Stimulated activated naive CD4-positive, alpha-beta T cell (primary cell): ENCODE results near the gene SEMA6D.

Experiments
- DNase-seq, 6 experiments: peaks; one replicate each; lab custom pipeline; 2025; lab: John Stamatoyannopoulos, UW

The SEMA6D gene

DNA sequence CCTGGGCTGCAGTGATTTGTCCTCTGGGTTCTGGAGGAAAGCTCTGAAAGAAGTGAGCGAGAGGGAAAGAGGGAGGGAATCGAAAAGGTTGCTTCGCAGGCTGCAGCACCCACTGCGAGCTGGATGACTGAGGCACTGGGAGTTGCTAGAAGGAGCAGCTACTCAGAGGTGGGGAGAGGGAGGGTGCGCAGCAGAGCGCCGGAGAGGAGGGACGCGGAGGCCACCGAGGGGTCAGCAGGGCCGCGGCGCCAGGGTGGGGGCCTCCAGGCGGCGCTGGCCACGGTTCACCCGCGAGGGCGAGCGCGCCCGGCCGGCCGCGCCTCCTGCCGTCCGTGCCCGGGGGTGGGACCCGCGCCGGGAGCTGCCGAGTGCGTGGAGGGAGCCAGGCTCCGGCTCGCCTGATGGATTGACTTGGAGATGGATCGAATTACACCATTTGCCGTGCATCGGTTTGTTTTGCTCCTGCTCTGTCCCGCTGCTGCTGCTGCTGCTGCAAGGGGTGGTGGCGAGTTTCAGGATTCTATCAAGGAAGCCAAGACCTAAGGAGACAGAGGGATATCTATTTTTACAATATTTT is at the start of gene SEMA6D:
Gene SEMA6D, plus strand, starts transcription at position 470 of the 577 bp plus-strand sequence. CDS start 42,294 bp downstream, outside the sequence.
- DNase-seq, result no peak

DNA sequence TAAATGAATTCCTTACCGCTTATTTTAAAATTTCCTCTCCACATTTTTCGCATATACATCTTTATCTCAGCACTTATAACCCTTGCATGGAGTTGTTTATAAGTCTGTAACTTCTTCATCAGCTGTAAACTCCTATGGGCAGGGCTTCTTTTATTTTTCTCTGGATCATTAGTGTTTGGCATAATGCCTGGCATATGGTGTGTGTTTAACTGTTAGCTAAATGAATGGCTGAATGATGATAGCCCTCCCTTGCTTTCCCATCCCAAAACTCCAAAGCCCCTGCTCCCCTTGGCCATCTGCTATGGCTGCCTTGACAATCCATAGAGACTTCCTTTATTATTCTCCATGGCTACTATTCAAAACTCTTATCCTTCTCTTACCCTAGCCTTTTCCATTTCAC is 48.1 kb upstream of the SEMA6D start:
- no peak for DNase-seq

DNA sequence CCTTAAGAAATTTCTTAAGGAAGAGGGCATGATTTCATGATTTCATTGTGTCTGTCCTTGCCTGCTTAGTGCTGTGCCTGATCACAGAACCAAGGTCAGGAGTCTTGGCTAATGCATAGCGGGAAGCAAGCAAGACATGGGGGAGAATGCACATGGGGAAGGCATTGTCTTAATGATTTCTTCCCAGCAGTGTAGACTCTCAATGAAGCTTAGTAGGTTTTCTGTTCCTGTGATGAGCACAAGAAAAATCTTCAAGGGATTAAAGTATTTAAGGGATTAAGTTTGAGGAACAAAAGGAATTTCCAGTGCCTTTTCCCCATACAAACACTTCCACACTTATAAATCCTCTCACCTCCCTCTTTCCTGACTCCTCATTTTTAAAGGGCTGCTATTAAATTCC is 46.9 kb upstream of the SEMA6D start:
- no peak for DNase-seq

- no peak for DNase-seq
These were observed 44.0 kb upstream of the SEMA6D start for GRCh38 chr15:47673232-47673761.

DNA sequence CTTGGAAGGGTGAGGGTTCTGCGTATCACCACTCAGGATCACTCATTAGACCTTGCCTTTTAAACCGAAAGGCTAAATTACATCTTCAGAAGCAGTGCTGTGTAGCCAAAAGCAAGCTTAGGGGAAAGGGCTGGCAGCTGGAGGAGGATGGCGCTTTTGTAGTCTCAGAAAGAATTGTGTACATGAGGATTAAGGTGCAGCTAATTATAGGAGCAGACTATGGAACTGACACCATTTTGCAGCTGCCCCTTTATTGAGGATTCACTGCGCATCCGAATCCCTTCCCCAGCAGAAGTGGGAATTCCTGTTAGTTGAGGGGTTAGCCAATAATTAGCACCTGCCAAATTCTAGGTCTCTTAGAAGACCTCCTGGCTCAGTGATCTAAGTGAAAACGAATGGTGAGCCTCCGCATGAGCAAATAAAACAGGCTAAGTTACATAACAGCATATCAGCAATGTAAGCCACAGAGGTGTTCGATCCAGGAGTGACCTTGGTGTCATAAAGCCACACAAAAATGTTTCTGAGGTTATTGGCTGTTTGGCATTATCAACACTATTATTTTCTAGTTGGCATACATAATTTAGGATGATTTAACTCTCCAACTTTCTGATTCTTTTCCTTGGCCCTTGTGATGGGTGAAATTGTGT is 42.6 kb upstream of the SEMA6D start:
- no peak for DNase-seq

GRCh38 chr15:47675735-47676134 is 41.6 kb upstream of the SEMA6D start:
- DNase-seq, result no peak

DNA sequence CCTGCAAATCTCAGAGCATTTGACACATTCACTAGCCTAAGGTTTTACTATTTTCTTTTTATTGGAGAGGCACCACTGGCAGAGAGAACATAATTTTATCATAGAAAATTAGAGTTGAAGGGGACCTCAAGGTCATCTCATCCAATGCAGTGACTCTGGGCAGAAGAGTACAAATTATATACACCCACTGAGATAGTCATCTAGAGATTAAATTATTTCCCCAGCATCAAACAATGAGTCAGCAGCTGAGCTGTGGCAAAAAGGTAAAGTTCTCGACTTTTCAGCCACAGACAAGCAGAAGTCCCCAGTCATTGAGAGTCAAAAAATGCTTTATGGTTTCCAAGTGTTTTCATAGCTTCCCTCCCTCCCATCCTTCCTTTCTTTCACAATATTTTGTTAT is 39.3 kb upstream of the SEMA6D start:
- DNase-seq, result no peak

DNA sequence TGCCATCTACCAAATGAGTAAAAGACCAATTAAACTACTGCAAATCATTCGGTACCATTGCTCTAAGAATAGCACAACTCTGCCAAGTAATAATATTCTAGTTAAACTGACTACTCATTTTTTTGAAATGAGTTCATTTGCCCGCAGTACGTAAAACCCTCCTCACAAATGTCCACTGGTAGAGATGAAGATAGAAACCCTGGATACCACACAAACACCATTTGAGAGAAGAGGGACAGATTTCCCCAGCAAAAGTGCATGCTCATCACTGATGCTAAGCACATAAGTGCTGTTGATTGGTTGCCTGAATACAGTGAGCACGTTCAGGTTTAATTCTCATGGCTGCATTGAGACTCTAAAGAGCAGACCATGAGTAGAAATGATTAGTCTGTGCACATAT is 34.6 kb upstream of the SEMA6D start:
- no peak for DNase-seq

DNA sequence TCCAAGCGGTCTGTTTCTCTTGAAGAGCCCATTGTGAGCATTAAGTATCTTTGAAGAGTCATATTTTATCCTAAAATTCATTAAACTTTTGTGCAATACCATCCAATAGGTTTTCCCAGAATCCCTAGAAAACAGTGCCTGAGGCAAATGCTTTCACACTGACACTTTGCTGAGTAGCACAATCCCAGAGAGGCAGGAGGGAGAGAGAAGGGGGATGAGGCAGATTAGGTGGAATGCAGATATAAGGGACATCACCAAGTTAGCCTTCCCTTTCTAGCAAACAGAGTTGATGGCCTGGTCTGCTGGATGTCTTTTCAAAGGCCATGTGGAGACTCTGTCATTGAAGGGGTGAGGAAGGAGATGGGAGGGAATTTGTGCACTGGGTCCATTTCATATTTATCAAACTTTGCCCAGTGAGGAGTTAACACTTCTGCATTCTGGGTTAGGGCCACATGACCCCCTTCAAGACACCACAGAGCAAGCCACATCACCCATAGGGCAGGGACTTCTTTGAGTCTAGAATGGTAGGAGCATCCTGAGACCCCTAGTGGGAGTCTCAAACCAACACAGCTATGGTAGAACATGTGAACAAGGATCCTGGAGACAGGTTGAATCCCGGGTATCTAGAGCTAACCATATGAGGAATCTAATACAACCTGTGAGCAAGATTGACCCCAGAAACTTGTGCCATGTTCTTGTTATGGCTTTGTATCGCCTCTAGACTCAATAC is 32.0 kb upstream of the SEMA6D start:
- no peak for DNase-seq

- no peak for DNase-seq
These were observed 28.7 kb upstream of the SEMA6D start for GRCh38 chr15:47688573-47689086.

DNA sequence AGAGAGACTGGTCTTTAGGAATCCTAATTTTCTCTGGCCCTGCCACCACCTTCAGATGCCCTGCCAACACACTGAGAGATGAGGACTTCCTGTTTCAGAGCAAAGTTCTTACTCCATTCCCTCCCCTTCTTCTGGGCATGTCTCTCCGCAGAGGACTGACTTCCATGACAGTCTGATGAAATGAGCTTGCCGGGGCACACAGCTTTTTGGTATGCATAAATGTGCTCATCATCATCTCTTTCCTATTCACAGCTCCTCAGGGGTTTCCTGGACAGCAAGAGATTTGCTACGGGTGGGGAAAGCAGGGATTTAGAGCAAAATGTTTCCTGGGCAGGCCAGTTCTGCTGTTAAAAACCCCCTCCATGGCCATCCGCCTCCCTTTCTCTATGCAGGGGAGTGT is 27.6 kb upstream of the SEMA6D start:
- no peak for DNase-seq

DNA sequence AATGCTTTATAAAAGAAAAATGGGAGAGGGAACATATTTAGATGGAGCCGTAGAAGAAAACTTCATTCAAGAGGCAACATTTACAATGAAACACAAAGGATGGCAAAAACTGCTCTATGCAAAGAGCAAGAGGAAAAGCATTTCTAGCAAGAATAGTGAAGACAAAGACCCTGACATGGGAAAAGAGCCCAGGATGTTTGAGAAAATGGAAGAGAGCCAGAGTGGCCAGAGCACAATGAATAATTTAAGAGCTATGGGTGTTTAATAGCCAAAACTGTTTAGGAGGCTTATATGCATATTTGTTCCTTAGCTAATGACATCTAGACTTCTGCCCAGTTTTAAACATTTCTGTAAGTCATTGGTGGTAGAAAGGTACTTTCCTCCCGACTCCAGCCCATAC is 25.4 kb upstream of the SEMA6D start:
- no peak for DNase-seq

DNA sequence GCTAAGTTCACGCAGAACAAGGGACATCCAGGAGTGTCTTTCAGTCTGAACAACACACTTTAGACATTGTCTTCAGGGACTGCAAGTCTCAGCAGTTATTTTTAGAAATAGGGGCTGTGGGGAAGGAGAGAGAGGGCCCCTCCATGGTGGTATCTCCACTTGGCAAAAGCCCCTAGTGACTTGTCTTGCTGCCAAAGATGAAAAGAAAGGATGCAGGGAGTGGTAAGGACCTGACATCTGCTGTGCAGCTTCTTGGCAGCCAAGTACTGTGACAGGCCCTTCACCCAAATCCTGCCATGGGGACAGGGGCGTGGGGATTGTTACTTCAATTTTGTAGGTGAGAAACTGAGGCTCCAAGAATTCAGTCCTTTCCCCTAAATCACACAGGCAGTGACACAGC is 21.0 kb upstream of the SEMA6D start:
- no peak for DNase-seq

DNA sequence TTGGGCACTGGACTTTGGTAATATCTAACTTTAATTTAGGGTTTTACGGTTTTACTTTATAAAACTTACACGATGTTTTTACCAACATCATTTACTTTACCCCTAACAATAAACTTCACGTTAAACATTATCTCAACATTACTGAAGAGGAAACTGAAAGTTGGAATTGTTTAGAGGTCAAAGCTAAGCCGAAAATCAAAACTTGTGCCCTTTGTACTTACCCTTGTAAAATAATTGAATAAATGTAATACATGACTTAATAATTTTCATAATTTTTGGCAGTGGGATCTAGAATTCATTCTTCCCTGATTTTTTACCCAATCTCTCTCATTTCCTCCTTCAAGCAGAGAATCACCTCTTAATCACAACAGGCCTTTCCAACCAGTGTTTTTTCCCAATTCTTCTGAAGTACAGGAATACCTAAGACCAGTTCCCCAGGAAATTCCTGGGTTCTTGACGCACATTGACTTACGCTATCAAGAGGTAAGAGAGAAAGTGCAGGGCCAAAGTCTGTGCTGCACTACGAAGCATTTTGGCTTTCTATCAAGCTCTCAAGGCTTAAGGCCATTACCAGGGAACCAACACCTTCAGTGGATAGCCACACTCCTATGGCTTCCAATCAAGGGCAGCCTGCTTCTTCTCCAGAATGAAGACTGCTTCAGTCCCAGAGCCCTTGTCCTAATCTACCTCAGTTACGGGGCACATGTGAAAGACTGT is 11.9 kb upstream of the SEMA6D start:
- DNase-seq, result no peak

GRCh38 chr15:47707391-47707790 is 9.9 kb upstream of the SEMA6D start:
- no peak for DNase-seq

GRCh38 chr15:47708161-47708980 is 8.9 kb upstream of the SEMA6D start:
- DNase-seq, result no peak

DNA sequence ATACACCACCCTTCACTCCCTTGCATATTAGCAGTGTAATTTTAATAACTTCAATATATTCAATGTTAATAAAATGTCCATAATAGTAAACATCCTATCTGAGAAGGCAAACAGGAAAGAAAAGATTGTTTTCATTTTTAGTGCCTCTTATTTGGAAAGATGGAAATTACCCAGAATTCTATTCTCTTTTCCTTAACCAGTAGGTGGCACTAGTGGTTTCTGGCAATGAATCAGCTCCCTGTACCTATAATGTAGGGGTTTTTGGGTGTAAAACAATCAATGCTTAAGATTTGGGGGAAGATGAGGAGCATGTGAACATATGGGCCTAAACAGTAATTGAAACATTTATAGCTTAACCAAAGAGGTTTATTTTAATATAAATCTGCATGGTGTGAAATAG is 5.7 kb upstream of the SEMA6D start:
- DNase-seq, result no peak

DNA sequence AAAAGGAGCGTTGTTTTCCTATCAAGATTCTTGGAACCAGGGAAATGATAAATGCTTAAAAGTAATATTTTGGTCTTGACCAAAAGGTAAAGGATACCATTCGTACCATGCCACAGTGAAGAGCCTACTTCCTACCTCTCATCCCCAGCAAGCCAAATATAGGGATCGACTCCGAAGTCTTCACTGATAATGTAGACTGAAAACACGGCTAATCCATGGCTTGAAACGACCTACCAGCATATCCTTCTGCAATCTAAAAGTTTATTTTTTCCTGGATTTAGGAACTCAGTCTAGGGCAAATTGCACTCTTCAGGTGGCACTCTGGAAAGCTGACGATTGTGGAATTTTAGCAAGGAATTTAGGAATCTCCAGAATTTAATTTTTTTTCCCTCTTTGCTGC is 1.9 kb upstream of the SEMA6D start:
- no peak for DNase-seq

DNA sequence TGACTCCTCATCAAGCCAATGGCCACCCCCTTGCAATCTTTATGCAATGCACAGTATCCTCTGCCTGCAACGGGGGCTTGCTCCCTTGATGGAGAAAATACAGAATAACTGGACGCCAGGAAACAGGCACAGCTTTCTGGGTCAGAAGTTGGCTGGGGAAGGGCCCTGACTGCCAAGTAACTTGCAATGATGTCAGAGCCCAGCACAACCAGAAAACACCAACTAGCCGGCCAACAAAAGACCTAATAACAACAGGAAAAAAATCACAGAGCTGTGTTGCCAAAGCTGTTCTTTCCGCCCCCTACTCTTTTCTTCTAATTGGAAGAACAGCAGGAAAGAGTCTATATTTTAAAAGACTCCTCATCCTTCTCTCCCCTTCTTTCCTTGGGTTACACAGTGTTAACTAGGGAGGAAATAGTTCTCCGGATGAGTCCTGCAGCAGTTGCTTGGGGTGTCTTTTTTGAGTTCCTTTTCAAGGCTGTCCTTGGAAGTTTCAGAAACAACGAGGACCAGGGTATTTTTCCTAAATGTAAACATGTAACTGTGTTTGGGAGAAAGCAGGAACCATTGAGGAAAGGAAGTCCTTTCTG is 1.4 kb upstream of the SEMA6D start:
- DNase-seq, result no peak

- DNase-seq, result no peak
These were observed 789 bp upstream of the SEMA6D start for GRCh38 chr15:47716516-47716915.
